ENCODE data around the gene SRL. TPM values are rescaled to one million over a fixed set of nuclear protein-coding genes. Genes with fewer than 3 reads are reported as not detected.
A peak's percentile ranks its signal among the peaks of the same experiment; 100 is the strongest.

SRL gene
- total and polyA plus RNA-seq, 2 of the 13 experiments (the other 11 are each of a cell fraction or from before 2014, with no cell fraction given): 0.05 TPM; not detected in 1

- TF ChIP-seq ZNF569 (CRISPR knock-in tag; IDR thresholded peaks at IDR 0.05; ENCODE audit: borderline replicate concordance) (no peak), IRF1 (CRISPR knock-in tag; IDR thresholded peaks at IDR 0.05; ENCODE audit: low read depth) (no peak), JDP2 (CRISPR knock-in tag; IDR thresholded peaks at IDR 0.05; ENCODE audit: borderline replicate concordance) (no peak), SIX1 (CRISPR knock-in tag; IDR thresholded peaks at IDR 0.05; ENCODE audit: borderline replicate concordance) (no peak), EED (CRISPR knock-in tag; IDR thresholded peaks at IDR 0.05) (no peak; the same call in 1 of the 2 replicates), ZFP36 (IDR thresholded peaks at IDR 0.05; ENCODE audit: borderline replicate concordance, low read depth, low read length, partially characterized antibody) (no peak), REPIN1 (CRISPR knock-in tag; IDR thresholded peaks at IDR 0.05; ENCODE audit: borderline replicate concordance, low read depth) (peak; percentile 92), YEATS4 (CRISPR knock-in tag; IDR thresholded peaks at IDR 0.05; ENCODE audit: borderline replicate concordance) (peak; percentile 94), MEIS2 (CRISPR knock-in tag; IDR thresholded peaks at IDR 0.05) (peak; percentile 61; the same call in 1 of the 2 replicates), PBX2 (CRISPR knock-in tag; IDR thresholded peaks at IDR 0.05) (no peak), ESRRA (CRISPR knock-in tag; IDR thresholded peaks at IDR 0.05; ENCODE audit: low read depth) (peak; percentile 61; the same call in 1 of the 2 replicates), BCL6 (CRISPR knock-in tag; IDR thresholded peaks at IDR 0.05) (no peak), ARID4A (CRISPR knock-in tag; IDR thresholded peaks at IDR 0.05; ENCODE audit: borderline replicate concordance) (peak; percentile 89), TCF12 (IDR thresholded peaks at IDR 0.05) (no peak), TCF12 (CRISPR knock-in tag; IDR thresholded peaks at IDR 0.05) (no peak), ZNF253 (CRISPR knock-in tag; IDR thresholded peaks at IDR 0.05; ENCODE audit: borderline replicate concordance) (peak; percentile 79; the same call in 1 of the 2 replicates), DDIT3 (CRISPR knock-in tag; IDR thresholded peaks at IDR 0.05) (no peak), HNRNPUL1 (IDR thresholded peaks at IDR 0.05; ENCODE audit: low read depth, low read length) (peak; percentile 26; the same call in 1 of the 2 replicates), POLR2AphosphoS5 (IDR thresholded peaks at IDR 0.05; ENCODE audit: low read depth, low read length) (peak; percentile 58), ZBTB8A (CRISPR knock-in tag; IDR thresholded peaks at IDR 0.05; ENCODE audit: borderline replicate concordance, low read depth) (no peak), ZFX (CRISPR knock-in tag; IDR thresholded peaks at IDR 0.05; ENCODE audit: low read depth) (peak; percentile 86), PAF1 (CRISPR knock-in tag; IDR thresholded peaks at IDR 0.05) (no peak), PRPF4 (IDR thresholded peaks at IDR 0.05; ENCODE audit: low read depth, low read length, poor library complexity, severe bottlenecking) (no peak)
These were observed 58.4 kb downstream of the SRL start (continued) for GRCh38 chr16:4183237-4184037.

Data from HepG2 (cell line).